Lower leg skin (tissue), 3 donors: ENCODE results near the gene TMIE.

Experiments used
- CTCF ChIP-seq, 3 donors: fragments of 450-650 bp; IDR thresholded peaks; one replicate each; pipeline ENCODE4 v1.5.1; 2016; ENCODE audit warnings: antibody characterized with exemption in 3 of 3, mild to moderate bottlenecking in 3 of 3, moderate library complexity in 2 of 3
- POLR2A ChIP-seq, 2 donors: fragments of 450-650 bp; IDR thresholded peaks; one replicate each; pipeline ENCODE4 v1.6.1; 2016 to 2017; ENCODE audit warnings: antibody characterized with exemption in 2 of 2, mild to moderate bottlenecking in 1 of 2, moderate library complexity in 1 of 2

GRCh38 chr3:46676601-46677410 is 24.4 kb upstream of the TMIE start:
- TF ChIP-seq POLR2A (IDR thresholded peaks at IDR 0.05) (no peak), CTCF (IDR thresholded peaks at IDR 0.05) (no peak)
